Liver (tissue), 9 donors: Measurements from ENCODE around the gene RABEP1. TPM values are rescaled to one million over a fixed set of nuclear protein-coding genes. Genes with fewer than 3 reads are reported as not detected.

Experiments
- DNase-seq: peaks from one replicate; pipeline ENCODE4 v3.0.0-alpha.2; 2017; ENCODE audit warnings: low spot score
- H3K27ac ChIP-seq, 2 donors: one replicate each; pipeline ENCODE4 v1.7.0; 2013; ENCODE audit warnings: inconsistent platforms in 2 of 2, low read length in 2 of 2, control low read depth in 1 of 2, low read depth in 1 of 2, mild to moderate bottlenecking in 1 of 2
- H3K27me3 ChIP-seq, 4 donors: one replicate each; pipeline versions ENCODE4 v1.6.1 to v1.7.0; 2013; ENCODE audit warnings: low read length in 3 of 4, inconsistent platforms in 1 of 4, mild to moderate bottlenecking in 1 of 4, moderate library complexity in 1 of 4; ENCODE audit not compliant: control insufficient read depth in 4 of 4, insufficient read depth in 4 of 4
- H3K36me3 ChIP-seq, 4 donors: one replicate each; pipeline versions ENCODE4 v1.6.1 to v1.7.0; 2013; ENCODE audit warnings: low read length in 3 of 4, mild to moderate bottlenecking in 3 of 4, low read depth in 1 of 4, moderate library complexity in 1 of 4; ENCODE audit not compliant: control insufficient read depth in 4 of 4, insufficient read depth in 3 of 4
- H3K4me1 ChIP-seq, 4 donors: one replicate each; pipeline versions ENCODE4 v1.6.1 to v1.7.0; 2013; ENCODE audit warnings: low read length in 3 of 4, mild to moderate bottlenecking in 3 of 4, moderate library complexity in 1 of 4; ENCODE audit not compliant: control insufficient read depth in 4 of 4, insufficient read depth in 4 of 4
- H3K4me3 ChIP-seq, 3 donors: one replicate each; pipeline versions ENCODE4 v1.6.1 to v1.7.0; 2013; ENCODE audit warnings: low read length in 3 of 3, control low read depth in 1 of 3, low read depth in 1 of 3, mild to moderate bottlenecking in 1 of 3
- H3K9ac ChIP-seq, 2 donors: one replicate each; pipeline ENCODE4 v1.7.0; 2013; ENCODE audit warnings: low read length in 2 of 2, mild to moderate bottlenecking in 2 of 2, moderate library complexity in 2 of 2, control low read depth in 1 of 2, low read depth in 1 of 2
- H3K9me3 ChIP-seq, 4 donors: one replicate each; pipeline versions ENCODE4 v1.6.1 to v1.7.0; 2013; ENCODE audit warnings: low read length in 3 of 4; ENCODE audit not compliant: control insufficient read depth in 4 of 4
- FOXA1 ChIP-seq: IDR thresholded peaks from 2 replicates; pipeline ENCODE4 v1.6.1; 2016; ENCODE audit warnings: antibody characterized with exemption
- FOXA2 ChIP-seq: IDR thresholded peaks from 2 replicates; pipeline ENCODE4 v1.6.1; 2016; ENCODE audit warnings: antibody characterized with exemption
- GABPA ChIP-seq, 2 donors: IDR thresholded peaks in 1 of 2; conservative IDR thresholded peaks in 1 of 2; 2 replicates each; pipeline ENCODE4 v1.6.1; 2016; ENCODE audit warnings: antibody characterized with exemption in 2 of 2, mild to moderate bottlenecking in 1 of 2, moderate library complexity in 1 of 2
- HNF4A ChIP-seq, 2 donors: conservative IDR thresholded peaks; 2 replicates each; pipeline ENCODE4 v1.6.1; 2016; ENCODE audit warnings: antibody characterized with exemption in 2 of 2, mild to moderate bottlenecking in 2 of 2
- JUND ChIP-seq, 2 donors: IDR thresholded peaks; 2 replicates each; pipeline ENCODE4 v1.6.1; 2016; ENCODE audit warnings: antibody characterized with exemption in 2 of 2
- NR2F2 ChIP-seq: IDR thresholded peaks from 2 replicates; pipeline ENCODE4 v1.6.1; 2016; ENCODE audit warnings: antibody characterized with exemption
- RAD21 ChIP-seq, 2 donors: IDR thresholded peaks; 2 replicates each; pipeline ENCODE4 v1.6.1; 2016; ENCODE audit warnings: antibody characterized with exemption in 2 of 2, mild to moderate bottlenecking in 2 of 2
- RXRA ChIP-seq, 2 donors: IDR thresholded peaks; 2 replicates each; pipeline ENCODE4 v1.6.1; 2017 to 2018; ENCODE audit warnings: antibody characterized with exemption in 2 of 2, mild to moderate bottlenecking in 1 of 2
- TAF1 ChIP-seq: conservative IDR thresholded peaks from 2 replicates; pipeline ENCODE4 v1.6.1; 2016; ENCODE audit warnings: antibody characterized with exemption, mild to moderate bottlenecking
- YY1 ChIP-seq: IDR thresholded peaks from 2 replicates; pipeline ENCODE4 v1.6.1; 2016; ENCODE audit warnings: antibody characterized with exemption, mild to moderate bottlenecking
- WGBS: extraction: QIAGEN DNeasy Blood & Tissue Kit; methylation state at CpG from one replicate; pipeline ENCODE4 v1.1.7; 2013; 5-methylcytosine and 5-hydroxymethylcytosine counted together
- polyA plus RNA-seq, 2 donors: library from polyadenylated mRNA; stranded (reverse) in 1 of 2; unstranded in 1 of 2; fragments of 200-250 nt in 1 of 2; fragments of >200 nt in 1 of 2; fragmentation: Nextera tagmentation in 1 of 2; extraction: Ambion mirVana in 1 of 2; gene quantifications; one replicate each; pipeline versions ENCODE4 v1.2.1 to v1.2.3, GENCODE V29; 2013 to 2015
- total RNA-seq, 2 donors: library from RNA; depleted of rRNA; stranded (reverse); fragments of >200 nt; gene quantifications; one replicate each; pipeline ENCODE4 v1.2.3, GENCODE V29; 2014
- TF ChIP-seq, protein P1 (sequence below): IDR thresholded peaks from 2 replicates; pipeline ENCODE4 v1.6.1; 2016; ENCODE audit warnings: antibody characterized with exemption
- TF ChIP-seq, protein P2 (sequence below): fragments of 150-350 bp; IDR thresholded peaks from 2 replicates; pipeline ENCODE4 v1.5.1; 2017; ENCODE audit warnings: improper control_type of control experiment, low read depth, low read length; ENCODE audit not compliant: missing input control
- donor health status: healthy.
- donor health status: healthy.
- donor health status: healthy.
- donor health status: healthy.
- donor health status: healthy.

Gene RABEP1
- total and polyA plus RNA-seq, 4 donors = 13.3 to 26.6 (median 20.6) TPM

- DNase-seq = no peak
- no peaks in the 10 kb centered on the region for H3K27me3 ChIP-seq
- H3K4me3 ChIP-seq = no peak overlapping the region
- H3K9ac ChIP-seq = no peak overlapping the region
- H3K9me3 ChIP-seq = no peaks in the 10 kb centered on the region
- TF ChIP-seq FOXA1 (no peak), HNF4A (conservative IDR thresholded peaks at IDR 0.05) (no peak), GABPA (IDR thresholded peaks at IDR 0.05 in 1 of 2, conservative IDR thresholded peaks at IDR 0.05 in 1 of 2) (no peak), JUND (IDR thresholded peaks at IDR 0.05) (no peak), NR2F2 (no peak), TAF1 (no peak), YY1 (no peak), FOXA2 (no peak), RAD21 (IDR thresholded peaks at IDR 0.05) (no peak)
- TF ChIP-seq, protein P1, sequence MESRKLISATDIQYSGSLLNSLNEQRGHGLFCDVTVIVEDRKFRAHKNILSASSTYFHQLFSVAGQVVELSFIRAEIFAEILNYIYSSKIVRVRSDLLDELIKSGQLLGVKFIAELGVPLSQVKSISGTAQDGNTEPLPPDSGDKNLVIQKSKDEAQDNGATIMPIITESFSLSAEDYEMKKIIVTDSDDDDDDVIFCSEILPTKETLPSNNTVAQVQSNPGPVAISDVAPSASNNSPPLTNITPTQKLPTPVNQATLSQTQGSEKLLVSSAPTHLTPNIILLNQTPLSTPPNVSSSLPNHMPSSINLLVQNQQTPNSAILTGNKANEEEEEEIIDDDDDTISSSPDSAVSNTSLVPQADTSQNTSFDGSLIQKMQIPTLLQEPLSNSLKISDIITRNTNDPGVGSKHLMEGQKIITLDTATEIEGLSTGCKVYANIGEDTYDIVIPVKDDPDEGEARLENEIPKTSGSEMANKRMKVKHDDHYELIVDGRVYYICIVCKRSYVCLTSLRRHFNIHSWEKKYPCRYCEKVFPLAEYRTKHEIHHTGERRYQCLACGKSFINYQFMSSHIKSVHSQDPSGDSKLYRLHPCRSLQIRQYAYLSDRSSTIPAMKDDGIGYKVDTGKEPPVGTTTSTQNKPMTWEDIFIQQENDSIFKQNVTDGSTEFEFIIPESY = no peak
- TF ChIP-seq, protein P2, sequence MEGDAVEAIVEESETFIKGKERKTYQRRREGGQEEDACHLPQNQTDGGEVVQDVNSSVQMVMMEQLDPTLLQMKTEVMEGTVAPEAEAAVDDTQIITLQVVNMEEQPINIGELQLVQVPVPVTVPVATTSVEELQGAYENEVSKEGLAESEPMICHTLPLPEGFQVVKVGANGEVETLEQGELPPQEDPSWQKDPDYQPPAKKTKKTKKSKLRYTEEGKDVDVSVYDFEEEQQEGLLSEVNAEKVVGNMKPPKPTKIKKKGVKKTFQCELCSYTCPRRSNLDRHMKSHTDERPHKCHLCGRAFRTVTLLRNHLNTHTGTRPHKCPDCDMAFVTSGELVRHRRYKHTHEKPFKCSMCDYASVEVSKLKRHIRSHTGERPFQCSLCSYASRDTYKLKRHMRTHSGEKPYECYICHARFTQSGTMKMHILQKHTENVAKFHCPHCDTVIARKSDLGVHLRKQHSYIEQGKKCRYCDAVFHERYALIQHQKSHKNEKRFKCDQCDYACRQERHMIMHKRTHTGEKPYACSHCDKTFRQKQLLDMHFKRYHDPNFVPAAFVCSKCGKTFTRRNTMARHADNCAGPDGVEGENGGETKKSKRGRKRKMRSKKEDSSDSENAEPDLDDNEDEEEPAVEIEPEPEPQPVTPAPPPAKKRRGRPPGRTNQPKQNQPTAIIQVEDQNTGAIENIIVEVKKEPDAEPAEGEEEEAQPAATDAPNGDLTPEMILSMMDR = no peak
- H3K27ac ChIP-seq = no peak overlapping the region
- peaks cover 5 to 56% (median 41%) of the 10 kb centered on the region in 4 donors for H3K36me3 ChIP-seq
- H3K4me1 ChIP-seq = peaks cover 11 to 40% (median 38%) of the 10 kb centered on the region in 4 donors
- WGBS = 94% methylated on average over 5 of the region's 5 CpGs
These were observed 126.1 kb downstream of the RABEP1 start for GRCh38 chr17:5408186-5408585.

DNA sequence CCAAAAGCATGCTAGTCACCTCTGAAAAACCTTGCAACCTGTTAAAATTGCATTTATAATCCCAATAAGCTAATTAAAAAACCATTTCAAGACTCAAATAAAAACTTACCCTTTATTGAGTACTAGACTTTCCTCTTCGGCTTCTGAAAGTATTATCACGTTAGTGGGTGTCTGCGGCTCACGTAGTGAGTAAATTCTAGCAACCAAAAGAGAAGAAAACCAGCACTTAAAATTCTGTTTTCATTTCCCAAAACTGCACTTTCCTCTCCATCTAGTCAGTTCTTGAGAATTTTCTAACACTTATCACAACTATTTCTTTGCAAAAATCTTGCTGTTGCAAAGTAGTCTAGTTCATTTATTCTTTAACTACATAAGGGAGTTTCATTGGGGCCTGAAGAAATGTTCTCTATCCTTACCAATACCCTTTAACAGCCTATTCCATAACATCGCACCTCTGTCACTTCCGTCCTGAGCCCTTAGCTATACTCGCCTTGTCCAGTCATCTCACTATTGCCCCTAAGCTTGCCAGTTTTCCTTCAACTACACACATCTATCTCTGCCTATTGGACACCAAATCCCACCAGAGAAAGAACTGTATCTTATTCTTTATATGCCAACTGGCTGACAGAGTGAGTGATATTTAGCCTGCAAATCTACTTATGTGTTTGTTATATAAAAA, 128.6 kb downstream of the RABEP1 start:
- H3K4me1 ChIP-seq = peaks cover 15 to 43% (median 35%) of the 10 kb centered on the region in 4 donors

DNA sequence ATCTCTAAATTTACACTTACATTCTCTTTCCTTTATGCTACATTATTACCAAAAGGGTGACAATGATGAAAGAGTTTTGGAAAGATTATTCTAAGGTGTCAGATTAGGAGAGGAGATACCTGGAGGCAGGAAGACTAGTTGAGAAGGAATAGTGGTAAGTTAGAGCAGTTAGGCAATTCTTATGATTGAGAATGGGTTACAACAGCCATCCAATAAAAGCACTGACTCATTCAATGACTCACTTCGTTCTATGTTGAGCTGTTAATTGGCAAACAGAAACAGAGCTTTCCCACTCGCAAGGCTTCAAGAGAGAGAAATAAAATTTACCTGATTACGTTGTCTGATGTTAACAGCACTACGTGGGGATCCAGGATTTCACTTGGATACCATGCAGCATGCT, 131.6 kb downstream of the RABEP1 start:
- H3K4me1 ChIP-seq = peaks cover 15 to 44% (median 26%) of the 10 kb centered on the region in 4 donors
- WGBS = 41% methylated on average over 4 of the region's 4 CpGs
- H3K36me3 ChIP-seq = peaks cover 2 to 29% (median 19%) of the 10 kb centered on the region in 4 donors
- peak in 1 of 2 donors; percentile 15 for TF ChIP-seq HNF4A (conservative IDR thresholded peaks at IDR 0.05)
- peak in 1 of 2 donors; percentile 88 for TF ChIP-seq JUND (IDR thresholded peaks at IDR 0.05)
- no peak for TF ChIP-seq GABPA (IDR thresholded peaks at IDR 0.05 in 1 of 2, conservative IDR thresholded peaks at IDR 0.05 in 1 of 2)
- H3K4me3 ChIP-seq = no peak overlapping the region
- H3K9ac ChIP-seq = no peak overlapping the region
- H3K27me3 ChIP-seq = no peaks in the 10 kb centered on the region
- peak overlapping the region; percentile 61 to 88 for H3K27ac ChIP-seq
- no peaks in the 10 kb centered on the region for H3K9me3 ChIP-seq
- DNase-seq = no peak

More for the DNA sequence above, 128.6 kb downstream of the RABEP1 start:
- no peak overlapping the region for H3K4me3 ChIP-seq
- no peak for DNase-seq
- WGBS = 94% methylated on average over 7 of the region's 7 CpGs
- no peak overlapping the region for H3K27ac ChIP-seq
- H3K9ac ChIP-seq = no peak overlapping the region
- TF ChIP-seq JUND (IDR thresholded peaks at IDR 0.05) (no peak), RXRA (IDR thresholded peaks at IDR 0.05) (no peak), RAD21 (IDR thresholded peaks at IDR 0.05) (no peak), YY1 (no peak)
- no peaks in the 10 kb centered on the region for H3K27me3 ChIP-seq
- H3K9me3 ChIP-seq = no peaks in the 10 kb centered on the region
- H3K36me3 ChIP-seq = peaks cover 5 to 51% (median 40%) of the 10 kb centered on the region in 4 donors
